Loucy (cell line): Measurements from ENCODE around the gene PRDM8.

Experiments
- H2AFZ ChIP-seq: fragments of 200-600 bp; sonication (generic); 2 replicates; pipeline ENCODE4 v1.6.0; 2016; ENCODE audit warnings: antibody characterized with exemption, mild to moderate bottlenecking, low read length, moderate library complexity
- H3F3A ChIP-seq: fragments of 200-600 bp; 2 replicates; pipeline ENCODE4 v1.6.0; 2016; ENCODE audit warnings: antibody characterized with exemption, low read depth, mild to moderate bottlenecking
- H3K27me3 ChIP-seq: fragments of 200-600 bp; sonication (generic); 2 replicates; pipeline ENCODE4 v1.6.1; 2014; ENCODE audit warnings: low read length, mild to moderate bottlenecking; ENCODE audit not compliant: insufficient read depth, poor library complexity, severe bottlenecking
- H3K36me3 ChIP-seq: fragments of 200-600 bp; sonication (generic); 2 replicates; pipeline ENCODE4 v1.6.1; 2016; ENCODE audit warnings: low read length; ENCODE audit not compliant: insufficient read depth
- H3K4me1 ChIP-seq: fragments of 200-600 bp; sonication (generic); 2 replicates; pipeline ENCODE4 v1.5.1; 2014; ENCODE audit warnings: low read length, mild to moderate bottlenecking; ENCODE audit not compliant: insufficient read depth, poor library complexity, severe bottlenecking
- H3K4me2 ChIP-seq: fragments of 200-600 bp; sonication (generic); 2 replicates; pipeline ENCODE4 v1.6.0; 2014; ENCODE audit warnings: antibody characterized with exemption, low read length, low read depth, mild to moderate bottlenecking; ENCODE audit not compliant: poor library complexity, severe bottlenecking
- H3K4me3 ChIP-seq: fragments of 200-600 bp; sonication (generic); 2 replicates; pipeline ENCODE4 v1.5.1; 2014; ENCODE audit warnings: low read length, mild to moderate bottlenecking, mixed read lengths; ENCODE audit not compliant: poor library complexity, severe bottlenecking
- H3K79me2 ChIP-seq: fragments of 200-600 bp; sonication (generic); 2 replicates; pipeline ENCODE4 v1.6.1; 2014; ENCODE audit warnings: low read length; ENCODE audit not compliant: insufficient read depth
- H3K9ac ChIP-seq: fragments of 200-600 bp; sonication (generic); 2 replicates; pipeline ENCODE4 v1.6.0; 2014; ENCODE audit warnings: mild to moderate bottlenecking, low read depth, low read length, moderate library complexity; ENCODE audit not compliant: poor library complexity, severe bottlenecking
- H3K9me2 ChIP-seq: fragments of 200-600 bp; sonication (generic); replicated peaks from 2 replicates; pipeline ENCODE4 v1.6.1; 2016; ENCODE audit warnings: low read depth, low read length, mixed read lengths
- H3K9me3 ChIP-seq: fragments of 200-600 bp; sonication (generic); 2 replicates; pipeline ENCODE4 v1.6.1; 2014; ENCODE audit warnings: mild to moderate bottlenecking, antibody characterized with exemption, low read length, low read depth; ENCODE audit not compliant: insufficient read depth
- H4K20me1 ChIP-seq: fragments of 200-600 bp; sonication (generic); 2 replicates; pipeline ENCODE4 v1.6.0; 2014; ENCODE audit warnings: antibody characterized with exemption, low read length, mild to moderate bottlenecking; ENCODE audit not compliant: insufficient read depth, poor library complexity, severe bottlenecking
- EZH2phosphoT487 ChIP-seq: fragments of 200-600 bp; IDR thresholded peaks from 2 replicates; pipeline ENCODE4 v1.6.1; 2018; ENCODE audit warnings: antibody characterized with exemption, mild to moderate bottlenecking, moderate library complexity, borderline replicate concordance
- TF ChIP-seq, protein P1 (sequence below): fragments of 200-600 bp; sonication (generic); conservative IDR thresholded peaks from 2 replicates; pipeline ENCODE4 v1.5.1; 2014; ENCODE audit warnings: mild to moderate bottlenecking, antibody characterized with exemption, low read length

Gene PRDM8

GRCh38 chr4:80165855-80166254 lies 31.4 kb upstream of the PRDM8 start:
- H3K27me3 ChIP-seq: no peaks in the 10 kb centered on the region
- TF ChIP-seq, protein P1, sequence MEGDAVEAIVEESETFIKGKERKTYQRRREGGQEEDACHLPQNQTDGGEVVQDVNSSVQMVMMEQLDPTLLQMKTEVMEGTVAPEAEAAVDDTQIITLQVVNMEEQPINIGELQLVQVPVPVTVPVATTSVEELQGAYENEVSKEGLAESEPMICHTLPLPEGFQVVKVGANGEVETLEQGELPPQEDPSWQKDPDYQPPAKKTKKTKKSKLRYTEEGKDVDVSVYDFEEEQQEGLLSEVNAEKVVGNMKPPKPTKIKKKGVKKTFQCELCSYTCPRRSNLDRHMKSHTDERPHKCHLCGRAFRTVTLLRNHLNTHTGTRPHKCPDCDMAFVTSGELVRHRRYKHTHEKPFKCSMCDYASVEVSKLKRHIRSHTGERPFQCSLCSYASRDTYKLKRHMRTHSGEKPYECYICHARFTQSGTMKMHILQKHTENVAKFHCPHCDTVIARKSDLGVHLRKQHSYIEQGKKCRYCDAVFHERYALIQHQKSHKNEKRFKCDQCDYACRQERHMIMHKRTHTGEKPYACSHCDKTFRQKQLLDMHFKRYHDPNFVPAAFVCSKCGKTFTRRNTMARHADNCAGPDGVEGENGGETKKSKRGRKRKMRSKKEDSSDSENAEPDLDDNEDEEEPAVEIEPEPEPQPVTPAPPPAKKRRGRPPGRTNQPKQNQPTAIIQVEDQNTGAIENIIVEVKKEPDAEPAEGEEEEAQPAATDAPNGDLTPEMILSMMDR: no peak
- TF ChIP-seq EZH2phosphoT487: no peak
- no peaks in the 10 kb centered on the region for H3K36me3 ChIP-seq
- no peaks in the 10 kb centered on the region for H3K9me3 ChIP-seq
- no peak overlapping the region for H3K4me2 ChIP-seq
- no peak overlapping the region for H3K9ac ChIP-seq
- no peaks in the 10 kb centered on the region for H3K4me1 ChIP-seq
- H3K4me3 ChIP-seq: no peak overlapping the region
- H4K20me1 ChIP-seq: no peaks in the 10 kb centered on the region
- H3K9me2 ChIP-seq: no peaks in the 10 kb centered on the region
- no peak overlapping the region for H2AFZ ChIP-seq
- H3F3A ChIP-seq: no peaks in the 10 kb centered on the region; the same call in 1 of the 2 replicates
- H3K79me2 ChIP-seq: no peaks in the 10 kb centered on the region

GRCh38 chr4:80171251-80171650 lies 26.1 kb upstream of the PRDM8 start:
- Histone ChIP-seq H3K4me2 (no peak overlapping the region), H3K4me1 (peaks cover 32% of the 10 kb centered on the region)
- TF ChIP-seq EZH2phosphoT487: no peak
- TF ChIP-seq, protein P1: no peak

DNA sequence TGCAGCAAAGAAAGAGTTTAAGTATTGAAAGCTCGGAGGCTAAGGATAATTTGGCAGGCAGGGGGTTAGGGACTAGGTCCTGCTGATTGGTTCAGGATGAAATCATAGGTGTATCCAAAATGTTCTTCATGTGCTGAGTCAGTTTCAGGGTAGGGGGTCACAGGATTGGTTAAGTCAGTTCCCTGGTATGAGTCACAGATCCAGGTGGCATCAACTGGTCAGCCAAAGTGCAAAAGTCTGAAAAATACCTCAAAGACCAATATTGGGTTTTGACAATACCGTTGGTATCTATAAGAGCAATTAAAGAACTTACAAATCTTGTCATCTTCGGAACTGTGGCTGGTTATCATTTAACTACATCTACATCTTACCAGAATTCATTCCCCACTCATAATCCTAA lies 25.6 kb upstream of the PRDM8 start:
- Histone ChIP-seq H3K9me3 (no peaks in the 10 kb centered on the region), H3K36me3 (no peaks in the 10 kb centered on the region), H3K9ac (no peak overlapping the region), H4K20me1 (no peaks in the 10 kb centered on the region), H3K4me1 (peaks cover 32% of the 10 kb centered on the region), H3K79me2 (no peaks in the 10 kb centered on the region), H3F3A (no peaks in the 10 kb centered on the region), H3K27me3 (no peaks in the 10 kb centered on the region), H3K4me2 (no peak overlapping the region), H3K9me2 (no peaks in the 10 kb centered on the region), H2AFZ (no peak overlapping the region; the same call in 1 of the 2 replicates), H3K4me3 (no peak overlapping the region)
- TF ChIP-seq, protein P1: no peak
- no peak for TF ChIP-seq EZH2phosphoT487

More at GRCh38 chr4:80171251-80171650, 26.1 kb upstream of the PRDM8 start:
- H2AFZ ChIP-seq: no peak overlapping the region; the same call in 1 of the 2 replicates
- H3K9ac ChIP-seq: no peak overlapping the region
- H3K36me3 ChIP-seq: no peaks in the 10 kb centered on the region
- no peaks in the 10 kb centered on the region for H3F3A ChIP-seq
- H3K9me2 ChIP-seq: no peaks in the 10 kb centered on the region
- H3K79me2 ChIP-seq: no peaks in the 10 kb centered on the region
- H4K20me1 ChIP-seq: no peaks in the 10 kb centered on the region
- H3K4me3 ChIP-seq: no peak overlapping the region
- H3K27me3 ChIP-seq: no peaks in the 10 kb centered on the region
- no peaks in the 10 kb centered on the region for H3K9me3 ChIP-seq
